A549 (cell line): ENCODE results near the gene CARS1. TPM values are rescaled to one million over a fixed set of nuclear protein-coding genes. Genes with fewer than 3 reads are reported as not detected.

Source experiments
- ATAC-seq, 2 experiments: fragments of 200-7000 bp in 1 of 2; fragments of >200 bp in 1 of 2; cut with Nextera tagmentation in 1 of 2; cut with Tn5 transposase in 1 of 2; 3 replicates each; pipeline versions ENCODE4 v1.8.0 to v1.9.1; 2018 to 2020; ENCODE audit warnings: mild to moderate bottlenecking in 1 of 2, moderate library complexity in 1 of 2
- CTCF ChIA-PET: fragments of 300-600 bp; sonication (Branson Sonifier 250); formaldehyde crosslinking; extraction: SDS; loops from one replicate; lab custom pipeline; 2021; ENCODE audit warnings: antibody characterized with exemption, inconsistent platforms; lab: Yijun Ruan, JAX
- POLR2A ChIA-PET: fragments of 350-600 bp; formaldehyde crosslinking; extraction: SDS; loops from one replicate; lab custom pipeline; 2021; ENCODE audit warnings: antibody characterized with exemption, inconsistent platforms; lab: Yijun Ruan, JAX
- DNase-seq, 2 experiments: peaks; one replicate each; pipeline versions ENCODE4 v3.0.0 to v3.0.0-alpha.2; 2011 to 2016; ENCODE audit warnings: low read depth in 1 of 2, low spot score in 1 of 2
- FAIRE-seq: peaks from 2 replicates; lab custom pipeline; 2011; peaks lifted over from hg19 to GRCh38; lab: Jason Lieb, UNC
- H3K27ac ChIP-seq, 2 experiments: fragments of >200 bp; sonication (Bioruptor Twin); formaldehyde crosslinking; 3 replicates each; pipeline ENCODE4 v1.5.1; 2016 to 2017
- H3K4me1 ChIP-seq: fragments of >200 bp; sonication (Bioruptor Twin); formaldehyde crosslinking; 3 replicates; pipeline ENCODE4 v1.6.1; 2016
- H3K4me2 ChIP-seq: fragments of >200 bp; sonication (Bioruptor Twin); formaldehyde crosslinking; 3 replicates; pipeline ENCODE4 v1.6.1; 2016
- H3K4me3 ChIP-seq: fragments of >200 bp; sonication (Bioruptor Twin); formaldehyde crosslinking; 3 replicates; pipeline ENCODE4 v1.5.1; 2016
- H3K9me3 ChIP-seq: fragments of >200 bp; sonication (Bioruptor Twin); formaldehyde crosslinking; 3 replicates; pipeline ENCODE4 v1.6.1; 2016
- CBX2 ChIP-seq: fragments of 200-600 bp; sonication (generic); IDR thresholded peaks from 2 replicates; pipeline ENCODE4 v1.6.1; 2016; ENCODE audit warnings: low read depth, mild to moderate bottlenecking, borderline replicate concordance
- CEBPB ChIP-seq, 2 experiments: fragments of >200 bp in 1 of 2; sonication (Bioruptor Twin) in 1 of 2; formaldehyde crosslinking in 1 of 2; IDR thresholded peaks; 2 replicates each; pipeline ENCODE4 v1.6.1; 2012 to 2016
- CTCF ChIP-seq: fragments of >200 bp; sonication (Bioruptor Twin); formaldehyde crosslinking; IDR thresholded peaks from 3 replicates; pipeline ENCODE4 v1.5.1; 2016
- E2F6 ChIP-seq: IDR thresholded peaks from 2 replicates; pipeline ENCODE4 v1.6.1; 2012; ENCODE audit warnings: low read depth, borderline replicate concordance
- EHMT2 ChIP-seq: fragments of 200-600 bp; sonication (generic); IDR thresholded peaks from 2 replicates; pipeline ENCODE4 v1.6.1; 2016; ENCODE audit warnings: antibody characterized with exemption, low read depth, mild to moderate bottlenecking, moderate library complexity
- FOSL2 ChIP-seq, 2 experiments: fragments of 450-650 bp in 1 of 2; fragments of >200 bp in 1 of 2; sonication (Bioruptor Twin) in 1 of 2; formaldehyde crosslinking; IDR thresholded peaks; 2 replicates each; pipeline versions ENCODE4 v1.5.0 to v1.6.1; 2016 to 2020; ENCODE audit warnings: mild to moderate bottlenecking in 1 of 2, moderate library complexity in 1 of 2
- GATA3 ChIP-seq: IDR thresholded peaks from 2 replicates; pipeline ENCODE4 v1.6.1; 2012; ENCODE audit warnings: borderline replicate concordance
- HMGXB4 ChIP-seq: fragments of 250-450 bp; sonication (Bioruptor Pico); IDR thresholded peaks from 2 replicates; pipeline ENCODE4 v1.5.0; 2021; ENCODE audit warnings: mild to moderate bottlenecking, moderate library complexity, borderline replicate concordance
- HOXB13 ChIP-seq: fragments of 250-450 bp; sonication (Bioruptor Pico); IDR thresholded peaks from 2 replicates; pipeline ENCODE4 v1.5.0; 2020; ENCODE audit warnings: low read depth, mild to moderate bottlenecking, moderate library complexity
- HOXB5 ChIP-seq: fragments of 250-450 bp; sonication (Bioruptor Pico); IDR thresholded peaks from 2 replicates; pipeline ENCODE4 v1.5.0; 2020; ENCODE audit warnings: mild to moderate bottlenecking, moderate library complexity
- MYC ChIP-seq: IDR thresholded peaks from 2 replicates; pipeline ENCODE4 v1.6.1; 2012; ENCODE audit warnings: mild to moderate bottlenecking, inconsistent platforms, low read length, improper control_type of control experiment, borderline replicate concordance
- NPAS2 ChIP-seq: fragments of 250-450 bp; sonication (Bioruptor Pico); IDR thresholded peaks from 2 replicates; pipeline ENCODE4 v1.8.0; 2022; ENCODE audit warnings: mild to moderate bottlenecking, moderate library complexity, borderline replicate concordance
- RARB ChIP-seq: fragments of 250-450 bp; sonication (Bioruptor Pico); IDR thresholded peaks from 2 replicates; pipeline ENCODE4 v1.8.0; 2021; ENCODE audit warnings: mild to moderate bottlenecking, moderate library complexity
- RCOR1 ChIP-seq: fragments of 150-350 bp; IDR thresholded peaks from 2 replicates; pipeline ENCODE4 v1.6.1; 2014; ENCODE audit warnings: antibody characterized with exemption, low read length, low read depth
- REST ChIP-seq: fragments of 200-600 bp; sonication (generic); IDR thresholded peaks from 2 replicates; pipeline ENCODE4 v1.6.1; 2016; ENCODE audit warnings: antibody characterized with exemption, mild to moderate bottlenecking, moderate library complexity
- SMC3 ChIP-seq: fragments of >200 bp; sonication (Bioruptor Twin); formaldehyde crosslinking; IDR thresholded peaks from 3 replicates; pipeline ENCODE4 v1.6.1; 2018; ENCODE audit warnings: inconsistent platforms
- WGBS: methylation state at CpG from one replicate; pipeline ENCODE4 v1.1.6; 2017; ENCODE audit errors: missing lambda C conversion rate; 5-methylcytosine and 5-hydroxymethylcytosine counted together
- polyA plus RNA-seq, 4 experiments: library from polyadenylated mRNA; depleted of rRNA in 3 of 4; stranded (reverse); fragments of >200 nt; fragmentation: RNase III in 1 of 4; extraction: RNeasy Plus Mini Kit Qiagen cat#74134 plus additional on column Dnase treatment in 1 of 4; gene quantifications; 2 replicates in 3 of 4; 3 replicates in 1 of 4; pipeline ENCODE4 v1.2.3, GENCODE V29; 2011 to 2017

Gene CARS1
- polyA plus RNA-seq, 2 of the 4 experiments (the other 2 are of a cell fraction), result 52.7 to 130 TPM

- TF ChIP-seq E2F6 (no peak), MYC (no peak), RCOR1 (no peak), HMGXB4 (CRISPR knock-in tag) (no peak), CEBPB (IDR thresholded peaks at IDR 0.05) (no peak), HOXB5 (CRISPR knock-in tag) (no peak), NPAS2 (CRISPR knock-in tag) (no peak), CBX2 (no peak), SMC3 (no peak), RARB (CRISPR knock-in tag) (no peak), REST (no peak)
These were observed 88.8 kb downstream of the CARS1 start (continued) for GRCh38 chr11:2968341-2968900.

GRCh38 chr11:2964782-2965181, 92.4 kb downstream of the CARS1 start:
- CTCF ChIA-PET, result interaction anchor here (1.2 to 3.0 kb wide), 4 partner anchors 9 to 73 kb away, joined by 3 to 10 read pairs (median 5); no protein-coding TSS in a partner anchor
- H3K4me3 ChIP-seq, result no peak overlapping the region
- WGBS, result 87% methylated on average over 4 of the region's 4 CpGs
- H3K27ac ChIP-seq, result no peak overlapping the region
- TF ChIP-seq HOXB13 (no peak), CTCF (no peak), FOSL2 (IDR thresholded peaks at IDR 0.05) (no peak), FOSL2 (CRISPR knock-in tag; IDR thresholded peaks at IDR 0.05) (no peak), GATA3 (no peak), REST (no peak), EHMT2 (no peak)
- TF ChIP-seq, all 56 proteins: peak for 0
- FAIRE-seq (no peak), ATAC-seq (no peak), DNase-seq (no peak)
- H3K9me3 ChIP-seq, result no peaks in the 10 kb centered on the region
- no peaks in the 10 kb centered on the region for H3K4me1 ChIP-seq
- no peak overlapping the region for H3K4me2 ChIP-seq
- POLR2A ChIA-PET, result no interaction called here
